ENCODE data around the gene DPF1. TPM values are rescaled to one million over a fixed set of nuclear protein-coding genes. Genes with fewer than 3 reads are reported as not detected.

Gene DPF1
- total and polyA plus RNA-seq, 8 donors = 0.19 to 0.37 (median 0.26) TPM; not detected in 5

GRCh38 chr19:38204096-38204495 is 19.9 kb downstream of the DPF1 start:
- Histone ChIP-seq H3K4me1 (no peaks in the 10 kb centered on the region), H3K27me3 (no peaks in the 10 kb centered on the region), H3K36me3 (peaks cover 0 to 32% (median 11%) of the 10 kb centered on the region in 3 donors), H3K9me3 (no peaks in the 10 kb centered on the region), H3K4me3 (no peak overlapping the region), H3K27ac (no peak overlapping the region)
- peak in 3 of 4 donors; percentile 29 to 71 (median 66) for ATAC-seq
- TF ChIP-seq CTCF (IDR thresholded peaks at IDR 0.05) = no peak
- peak in 1 of 6 donors; percentile 32 for DNase-seq
- 85 to 91% methylated on average over 8 of the region's 8 CpGs for WGBS, 2 donors
- no peak for FAIRE-seq
- intact Hi-C loops (cut with DNase I) = no loop called here

- ATAC-seq (no peak), DNase-seq (no peak), FAIRE-seq (no peak)
- Histone ChIP-seq H3K36me3 (peaks cover 0 to 32% (median 11%) of the 10 kb centered on the region in 3 donors), H3K9me3 (no peaks in the 10 kb centered on the region), H3K4me3 (no peak overlapping the region), H3K4me1 (no peaks in the 10 kb centered on the region), H3K27me3 (no peaks in the 10 kb centered on the region), H3K27ac (no peak overlapping the region)
- TF ChIP-seq CTCF (IDR thresholded peaks at IDR 0.05) = no peak
- intact Hi-C loops (cut with DNase I) = no loop called here
- 93 to 94% methylated on average over 13 of the region's 13 CpGs for WGBS, 2 donors
These were observed 20.8 kb downstream of the DPF1 start for GRCh38 chr19:38203197-38203596.

GRCh38 chr19:38202504-38202903 is 21.5 kb downstream of the DPF1 start:
- no peak for ATAC-seq

GRCh38 chr19:38201731-38202130 is 22.3 kb downstream of the DPF1 start:
- H3K36me3 ChIP-seq = peaks cover 0 to 32% (median 11%) of the 10 kb centered on the region in 3 donors
- H3K27ac ChIP-seq = no peak overlapping the region
- H3K9me3 ChIP-seq = no peaks in the 10 kb centered on the region
- intact Hi-C loops (cut with DNase I) = no loop called here
- TF ChIP-seq CTCF (IDR thresholded peaks at IDR 0.05) = no peak
- DNase-seq (no peak), FAIRE-seq (no peak), ATAC-seq (no peak)
- H3K4me3 ChIP-seq = no peak overlapping the region
- H3K27me3 ChIP-seq = no peaks in the 10 kb centered on the region
- H3K4me1 ChIP-seq = no peaks in the 10 kb centered on the region
- WGBS, 2 donors = 92 to 93% methylated on average over 15 of the region's 15 CpGs

More at GRCh38 chr19:38202504-38202903, 21.5 kb downstream of the DPF1 start:
- Histone ChIP-seq H3K27me3 (no peaks in the 10 kb centered on the region), H3K36me3 (peaks cover 0 to 32% (median 11%) of the 10 kb centered on the region in 3 donors), H3K4me1 (no peaks in the 10 kb centered on the region), H3K4me3 (no peak overlapping the region), H3K9me3 (no peaks in the 10 kb centered on the region), H3K27ac (no peak overlapping the region)
- DNase-seq = no peak
- no peak for FAIRE-seq
- no peak for TF ChIP-seq CTCF (IDR thresholded peaks at IDR 0.05)
- intact Hi-C loops (cut with DNase I) = no loop called here
- WGBS, 2 donors = 94 to 98% methylated on average over 14 of the region's 14 CpGs

- intact Hi-C loops (cut with DNase I) = no loop called here
- DNase-seq (no peak), ATAC-seq (no peak), FAIRE-seq (no peak)
- Histone ChIP-seq H3K4me3 (no peak overlapping the region), H3K27me3 (no peaks in the 10 kb centered on the region), H3K27ac (no peak overlapping the region), H3K9me3 (no peaks in the 10 kb centered on the region), H3K36me3 (peaks cover 0 to 16% (median 6%) of the 10 kb centered on the region in 3 donors), H3K4me1 (no peaks in the 10 kb centered on the region)
- 92 to 94% methylated on average over 11 of the region's 11 CpGs for WGBS, 2 donors
- no peak for TF ChIP-seq CTCF (IDR thresholded peaks at IDR 0.05)
These were observed 24.7 kb downstream of the DPF1 start for GRCh38 chr19:38199340-38199739.

Data from pancreas (tissue), 10 donors.